Measurements from ENCODE around the gene SLC44A4.
"Not testable (repeated sequence)": the region's sequence is repeated elsewhere in the genome, so short reads cannot be mapped to it uniquely, and the experiment has no call there.

- not testable (repeated sequence) for TF ChIP-seq CTCF (conservative IDR thresholded peaks at IDR 0.05); ZFX (IDR thresholded peaks at IDR 0.05)
These were observed 55.1 kb downstream of the SLC44A4 start for GRCh38 chr6:31823592-31824196.
